Fibroblast of skin of right quadriceps (primary cell): Measurements from ENCODE around the gene CHIC2.

Source experiments
- DNase-seq: peaks from one replicate; pipeline ENCODE4 v3.0.0-alpha.2; 2013

CHIC2 gene

DNA sequence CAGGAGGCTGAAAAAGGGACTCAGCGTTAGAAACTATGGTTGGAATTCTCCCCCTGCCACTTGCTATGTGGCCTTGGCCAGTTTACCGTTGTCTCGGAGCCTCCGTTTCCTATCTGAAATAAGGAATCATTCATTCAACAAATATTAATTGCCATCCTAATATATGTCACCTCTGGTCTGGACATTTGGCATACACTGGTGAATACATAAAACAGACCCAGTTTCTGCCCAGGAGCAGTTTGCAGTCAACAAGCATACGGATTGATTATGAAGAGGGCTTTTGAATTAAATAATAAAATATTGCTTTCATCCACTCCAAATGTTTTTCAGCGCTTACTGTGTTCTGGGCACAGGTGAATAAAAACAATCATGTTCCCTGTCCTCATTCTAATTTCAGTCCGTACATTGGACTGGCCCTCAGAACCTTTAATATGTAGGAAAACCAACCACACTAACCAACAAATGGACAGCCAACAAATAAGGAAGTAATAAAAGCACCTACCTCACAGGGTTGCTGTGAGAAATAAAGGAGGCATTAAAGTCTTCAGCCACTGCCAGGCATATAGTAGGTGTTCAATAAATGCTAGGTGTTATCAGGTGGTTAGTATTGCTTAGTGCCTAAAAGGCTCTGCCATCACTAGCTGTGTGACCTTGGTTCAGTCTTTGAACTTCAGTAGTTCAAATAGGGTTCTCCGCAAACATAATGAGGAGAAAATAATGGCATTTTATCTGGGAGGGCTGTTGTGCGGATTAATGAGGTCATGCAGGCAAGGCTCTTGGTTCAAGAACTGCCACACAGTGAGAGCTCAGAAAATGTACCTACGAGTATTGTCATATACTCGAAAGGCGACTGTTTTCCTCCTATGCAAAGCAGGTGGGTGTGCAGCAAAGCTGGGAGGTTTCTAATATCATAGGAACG is 28.3 kb upstream of the CHIC2 start:
- DNase-seq: no peak

- DNase-seq: peak; percentile 56
Measured at GRCh38 chr4:54091637-54092404, 27.4 kb upstream of the CHIC2 start.

- DNase-seq: no peak
Measured at GRCh38 chr4:54090804-54091623, 26.6 kb upstream of the CHIC2 start.

GRCh38 chr4:54090404-54090803 is 26.0 kb upstream of the CHIC2 start:
- no peak for DNase-seq

DNA sequence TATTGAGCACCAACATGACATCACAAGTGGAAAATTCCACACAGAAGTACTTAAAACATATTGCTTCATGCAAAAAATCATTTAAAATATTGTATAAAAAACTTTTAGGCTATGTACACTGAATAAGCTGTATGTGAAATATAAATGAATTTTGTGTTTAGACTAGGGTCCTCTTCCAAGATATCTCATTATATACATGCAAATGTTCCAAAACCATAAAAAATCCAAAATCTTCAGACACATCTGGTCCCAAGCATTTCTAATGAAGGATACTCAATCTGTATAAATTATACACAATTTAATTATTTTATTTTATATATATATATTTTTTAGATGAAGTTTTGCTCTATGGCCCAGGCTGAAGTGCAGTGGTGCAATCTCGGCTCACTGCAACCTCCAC is 25.5 kb upstream of the CHIC2 start:
- DNase-seq: no peak

GRCh38 chr4:54085284-54085683 is 20.9 kb upstream of the CHIC2 start:
- peak; percentile 87 for DNase-seq

DNA sequence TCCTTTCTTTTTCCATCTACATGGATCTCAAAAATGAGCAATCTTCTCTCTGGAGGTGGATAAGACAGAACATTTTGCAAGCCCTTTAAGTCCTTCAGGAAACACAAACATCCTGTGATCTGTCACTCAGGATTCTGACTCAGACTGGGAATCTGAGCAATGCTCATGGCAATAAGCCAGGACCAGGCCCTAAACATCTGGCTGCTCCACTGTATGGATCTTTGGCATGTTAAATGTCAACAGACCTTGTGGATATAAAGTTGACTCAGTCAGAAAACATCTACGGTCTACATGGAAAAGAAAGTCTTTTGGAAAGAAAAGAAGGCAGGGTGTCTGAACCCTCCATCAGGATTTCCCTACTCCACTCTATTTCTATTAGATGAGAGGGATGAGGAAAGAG is 17.8 kb upstream of the CHIC2 start:
- DNase-seq: peak; percentile 99

DNA sequence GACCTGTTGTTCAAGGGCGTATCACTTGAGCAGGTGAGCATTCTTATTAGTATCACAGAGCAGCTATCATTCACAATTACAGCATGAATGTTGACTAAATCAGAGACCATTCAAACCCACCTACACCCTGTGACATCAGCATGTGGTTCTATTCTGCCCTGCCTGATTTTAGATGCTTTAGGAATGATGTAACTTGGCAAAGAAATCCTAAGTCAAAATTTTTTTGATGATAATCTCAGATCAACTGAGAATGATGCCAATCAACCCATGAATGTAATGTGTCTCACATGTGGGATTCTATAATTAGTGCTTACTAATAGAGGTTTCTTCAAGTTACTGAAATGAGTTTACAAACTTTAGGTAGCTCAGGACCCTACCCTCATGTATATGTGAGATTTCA is 13.4 kb upstream of the CHIC2 start:
- DNase-seq: peak; percentile 41

DNA sequence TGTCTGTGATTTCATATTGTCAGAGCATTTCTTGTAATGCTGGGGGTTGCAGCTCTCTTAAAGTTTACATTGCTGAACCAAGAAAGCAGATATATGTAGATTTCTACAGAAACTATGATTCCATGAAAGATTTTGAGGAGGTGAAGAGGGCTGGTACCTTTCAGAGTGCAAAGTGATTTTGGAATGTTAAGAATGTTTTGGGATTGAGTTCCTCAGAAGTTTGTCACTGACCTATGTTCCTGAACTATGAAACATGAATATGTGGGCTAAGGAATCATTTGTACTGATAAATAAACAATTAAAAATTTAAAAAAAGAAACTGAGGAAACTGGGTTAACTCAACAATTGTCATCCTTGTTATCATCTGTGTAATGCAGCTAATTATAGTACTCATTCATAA is 12.3 kb upstream of the CHIC2 start:
- DNase-seq: peak; percentile 40

DNA sequence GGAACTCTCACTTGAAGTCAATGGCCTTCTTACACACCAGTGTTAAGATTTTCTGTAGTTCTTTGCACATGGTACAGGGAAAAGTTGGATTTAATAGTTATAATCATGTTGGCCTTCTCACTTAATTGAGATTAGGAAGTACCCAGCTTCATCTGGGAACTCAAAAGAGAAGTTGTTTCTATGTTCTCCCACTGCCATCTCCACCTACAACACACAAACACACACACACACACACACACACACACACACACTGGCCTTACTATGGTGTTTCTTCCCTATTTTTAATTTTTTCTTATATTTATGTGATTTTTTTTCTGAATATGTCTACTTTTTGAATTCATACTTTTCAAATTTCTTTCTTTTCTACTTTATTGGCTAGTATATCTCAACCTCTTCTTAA is 10.0 kb upstream of the CHIC2 start:
- DNase-seq: no peak

DNA sequence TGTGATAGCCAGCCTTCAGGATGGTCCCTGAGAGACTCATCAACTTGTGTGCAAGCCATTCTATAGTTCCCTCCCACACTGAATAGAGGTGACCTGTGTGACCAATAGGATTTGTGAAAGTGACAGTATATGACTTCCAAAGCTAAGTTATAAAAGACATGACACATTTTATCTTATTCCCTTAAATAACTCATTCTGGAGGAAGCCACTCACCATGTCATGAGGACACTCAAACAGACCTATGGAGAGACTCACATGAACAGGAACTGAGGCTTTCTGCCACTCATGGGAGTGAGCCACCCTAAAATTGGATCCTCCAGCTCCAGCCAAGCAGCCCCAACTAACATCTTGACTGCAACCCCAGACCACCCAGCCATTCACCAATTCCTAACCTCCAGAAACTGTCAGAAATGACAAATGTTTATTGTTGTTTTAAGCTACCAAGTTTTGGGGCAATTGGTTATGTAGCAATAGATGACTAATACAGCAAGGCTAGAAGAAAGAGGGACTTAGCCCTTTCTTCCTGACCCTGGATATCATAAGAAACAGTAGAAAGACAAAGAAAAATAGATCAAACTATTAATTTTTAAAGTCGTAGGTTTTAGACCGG is 9.0 kb upstream of the CHIC2 start:
- peak; percentile 74 for DNase-seq

DNA sequence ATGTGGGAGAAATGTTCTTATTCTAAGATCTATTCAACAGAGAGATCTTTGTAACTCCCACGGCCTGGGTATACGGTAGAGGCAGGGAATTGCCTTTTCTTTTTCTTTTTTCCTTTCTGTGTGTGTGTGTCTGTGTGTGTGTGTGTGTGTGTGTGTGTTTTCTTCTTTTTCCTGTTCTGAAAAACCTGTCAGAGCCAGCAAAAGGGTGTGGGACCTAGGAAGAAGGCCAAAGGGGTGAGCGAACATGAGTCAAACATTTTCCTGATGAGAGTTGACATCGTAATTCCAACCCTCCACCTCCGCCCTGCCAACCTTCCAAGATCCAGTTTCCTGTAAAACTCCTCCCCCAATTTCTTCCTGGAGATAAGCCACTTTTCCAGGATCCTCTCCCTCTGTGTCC is 2.8 kb upstream of the CHIC2 start:
- DNase-seq: peak; percentile 80

GRCh38 chr4:54066718-54067129 is 2.3 kb upstream of the CHIC2 start:
- no peak for DNase-seq

DNA sequence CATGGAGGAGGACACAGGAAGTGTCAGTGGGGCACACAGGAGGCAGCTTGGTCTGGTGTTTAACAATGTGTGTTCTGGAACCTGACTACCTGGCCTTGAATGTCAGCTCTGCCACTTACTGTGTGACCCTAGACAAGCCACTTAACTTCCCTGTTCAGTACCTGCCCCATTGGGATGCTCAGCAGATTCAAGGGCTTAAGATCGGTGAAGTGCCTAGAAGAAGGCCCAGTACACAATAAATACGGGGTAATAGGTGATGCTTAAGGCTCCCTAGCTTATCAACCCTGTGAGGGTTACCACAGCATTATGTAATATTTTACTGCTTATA is 1.6 kb upstream of the CHIC2 start:
- DNase-seq: no peak

GRCh38 chr4:54065282-54066087 is 1.1 kb upstream of the CHIC2 start:
- peak; percentile 40 for DNase-seq

DNA sequence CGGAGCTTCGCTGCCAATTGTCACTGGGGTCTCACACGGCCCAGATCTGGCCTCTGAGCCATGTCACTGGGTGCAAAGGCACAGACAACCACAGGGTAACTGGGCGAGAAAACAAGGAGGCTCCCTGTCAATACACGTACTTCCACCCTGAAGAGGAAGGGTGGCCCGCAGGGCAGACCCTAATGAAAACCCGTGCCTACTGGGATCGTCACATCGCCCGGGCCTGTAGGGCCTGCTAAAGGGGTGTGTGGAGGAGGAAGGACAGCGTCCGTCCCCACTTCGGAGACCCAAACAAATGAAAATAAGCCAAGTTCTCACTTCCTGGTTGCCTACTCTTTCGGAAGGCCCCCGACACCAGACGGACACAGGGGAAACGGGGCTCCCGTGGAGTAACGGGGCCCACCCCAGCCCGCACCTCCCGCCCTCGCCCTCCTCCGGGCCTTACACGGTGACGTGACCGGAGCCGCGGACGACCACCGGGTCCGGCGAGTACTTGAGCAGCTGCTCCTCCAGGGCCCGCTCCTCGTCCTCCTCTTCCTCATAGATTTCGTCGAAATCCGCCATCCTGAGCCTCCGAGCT is 578 bp downstream of the CHIC2 start:
- no peak for DNase-seq

DNA sequence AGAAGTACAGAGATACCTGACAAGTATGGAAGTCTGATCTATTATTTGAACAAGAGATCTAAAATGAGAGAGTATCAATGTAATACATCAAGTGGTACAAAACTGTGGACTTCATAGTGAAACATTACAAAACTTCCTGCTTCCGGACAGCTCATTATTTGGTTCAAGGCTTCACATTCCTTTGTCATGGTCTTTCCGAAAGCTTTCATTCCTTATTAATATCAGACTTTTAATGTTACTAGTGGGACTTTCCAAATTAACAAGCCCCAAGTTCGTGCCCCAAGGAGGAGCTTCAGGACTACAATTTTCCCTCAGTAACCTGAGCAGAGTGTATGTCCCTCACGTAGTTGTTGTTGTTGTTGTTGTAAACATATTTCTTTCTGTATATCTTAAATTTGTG is 1.2 kb downstream of the CHIC2 start:
- DNase-seq: peak; percentile 61

GRCh38 chr4:54062392-54062791 is 2.0 kb downstream of the CHIC2 start:
- DNase-seq: no peak

GRCh38 chr4:54061873-54062272 is 2.5 kb downstream of the CHIC2 start:
- DNase-seq: no peak

- no peak for DNase-seq
Measured at GRCh38 chr4:54061067-54061466, 3.3 kb downstream of the CHIC2 start.

- no peak for DNase-seq
Measured at GRCh38 chr4:54060116-54060515, 4.3 kb downstream of the CHIC2 start.

GRCh38 chr4:54058171-54058570 is 6.2 kb downstream of the CHIC2 start:
- DNase-seq: no peak
